ENCODE measurements around the gene STMP1.

Gene STMP1

DNA sequence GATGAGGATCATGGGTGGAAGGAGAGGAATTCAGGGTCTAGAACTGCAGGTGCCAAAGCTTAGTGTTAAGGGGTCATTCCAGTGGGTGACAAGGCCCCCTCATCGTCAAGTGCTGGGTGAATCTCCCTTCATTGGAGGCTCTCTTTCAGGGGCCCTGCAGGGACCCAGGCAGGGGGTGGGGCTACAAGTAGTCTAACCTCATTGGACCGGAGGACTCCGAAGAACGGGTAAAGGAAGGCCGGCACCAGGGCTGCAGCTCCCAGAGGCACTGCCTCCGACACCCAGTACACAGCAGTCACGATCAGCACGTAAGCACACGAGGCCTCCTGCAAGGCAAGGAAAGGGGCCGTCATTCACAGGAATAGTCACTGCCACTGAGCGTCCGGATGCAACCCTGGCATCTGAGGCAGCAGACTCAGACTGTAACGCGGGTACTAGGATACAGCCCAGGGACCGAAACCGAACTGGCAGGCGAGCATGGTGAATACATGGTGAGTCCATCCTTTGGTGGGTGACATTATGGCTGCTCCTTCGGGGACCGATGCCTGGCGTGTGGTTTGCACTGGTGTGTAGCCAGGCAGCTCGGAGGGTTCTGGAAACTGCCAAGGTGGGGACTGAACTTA is 59.0 kb downstream of the STMP1 start:
- no peak for DNase-seq (ENCODE audit: low spot score)

DNA sequence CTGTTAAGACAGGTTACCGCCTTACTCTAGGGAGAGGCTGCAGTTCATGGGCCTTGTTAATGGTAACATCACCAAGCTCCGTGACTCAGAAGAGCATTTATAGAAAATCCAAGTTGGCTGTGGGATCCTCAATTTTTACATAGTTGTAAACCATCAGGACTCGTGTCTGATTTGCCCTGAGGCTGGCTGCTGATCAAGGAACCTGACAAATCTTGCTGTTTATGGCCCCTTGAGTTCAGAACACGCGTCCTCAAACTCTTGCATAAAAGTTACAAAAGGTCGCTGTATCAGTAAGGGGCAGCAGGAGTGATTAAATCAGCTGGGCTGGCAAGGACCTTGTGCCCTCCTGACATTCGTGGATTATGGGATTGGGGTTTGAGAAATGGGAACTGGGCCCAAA is 61.1 kb downstream of the STMP1 start:
- no peak for DNase-seq (ENCODE audit: low spot score)
